Stimulated activated CD8-positive, alpha-beta memory T cell treated with anti-CD3 and anti-CD28 coated beads, Interleukin-7, amount 100 ng/mL, for 4 hours (primary cell): ENCODE results near the gene CDH23.
"Not testable (repeated sequence)": the region's sequence is repeated elsewhere in the genome, so short reads cannot be mapped to it uniquely, and the experiment has no call there.

Source experiments
- DNase-seq, 2 donors: peaks; one replicate each; pipeline ENCODE4 v3.0.0-alpha.2; 2020; ENCODE audit warnings: low read depth in 2 of 2

CDH23 gene

GRCh38 chr10:71850743-71851464 is 454.2 kb downstream of the CDH23 start, which contains the start of gene PSAP:
Gene PSAP, minus strand, starts transcription at chr10:71851251. Its CDS starts 30 bp downstream, at chr10:71851221.
- peak; percentile 97 to 98 for DNase-seq

- not testable (repeated sequence) for DNase-seq
These were observed 454.9 kb downstream of the CDH23 start for GRCh38 chr10:71851465-71852095.

DNA sequence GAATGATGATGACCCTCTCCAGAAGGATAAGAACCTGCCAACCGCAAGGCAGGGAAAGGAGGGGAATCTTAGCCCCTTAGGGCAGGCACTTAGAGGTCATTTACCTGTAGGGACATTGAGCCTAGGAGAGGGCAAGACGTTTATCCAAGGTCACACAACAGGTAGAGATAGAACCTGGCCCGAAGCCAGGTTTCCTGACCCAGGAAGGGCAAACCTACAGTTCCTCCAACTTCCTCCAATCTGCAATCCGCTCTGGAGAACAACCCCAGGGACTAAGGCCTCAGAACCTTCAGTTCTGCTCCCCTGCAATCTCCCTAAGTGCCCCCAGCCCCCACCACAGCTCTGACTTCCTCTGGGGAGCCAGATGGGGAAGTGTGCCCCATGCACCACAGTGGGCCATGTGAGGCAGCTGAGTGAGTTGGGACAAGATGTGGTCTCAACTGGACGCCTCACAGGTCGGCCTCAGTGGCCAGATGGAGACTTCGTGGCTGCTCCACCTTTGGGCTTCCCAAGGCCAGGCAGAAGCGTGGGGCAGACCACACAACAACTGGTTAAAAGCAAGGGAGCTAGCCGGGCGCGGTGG is 455.7 kb downstream of the CDH23 start:
- no peak for DNase-seq

DNA sequence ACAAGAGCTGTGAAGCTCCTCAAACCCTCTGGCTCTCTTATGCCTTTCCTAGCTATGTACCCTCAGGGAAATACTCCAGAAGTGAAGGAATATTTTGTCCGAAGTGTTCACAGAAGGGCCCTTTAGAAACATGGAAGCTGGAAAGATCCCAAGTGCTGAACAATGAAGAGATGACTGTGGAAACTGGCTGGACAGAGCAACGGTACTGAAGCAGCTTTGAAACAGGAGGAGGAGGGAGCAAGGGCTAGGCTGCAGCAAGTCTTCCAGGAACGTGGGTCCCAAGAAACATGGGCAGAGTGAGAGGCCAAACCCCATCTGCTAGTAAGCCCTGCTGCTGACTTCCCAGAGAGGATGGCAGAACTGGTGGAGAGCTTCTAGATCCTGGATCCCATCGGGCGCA is 457.3 kb downstream of the CDH23 start:
- no peak for DNase-seq

DNA sequence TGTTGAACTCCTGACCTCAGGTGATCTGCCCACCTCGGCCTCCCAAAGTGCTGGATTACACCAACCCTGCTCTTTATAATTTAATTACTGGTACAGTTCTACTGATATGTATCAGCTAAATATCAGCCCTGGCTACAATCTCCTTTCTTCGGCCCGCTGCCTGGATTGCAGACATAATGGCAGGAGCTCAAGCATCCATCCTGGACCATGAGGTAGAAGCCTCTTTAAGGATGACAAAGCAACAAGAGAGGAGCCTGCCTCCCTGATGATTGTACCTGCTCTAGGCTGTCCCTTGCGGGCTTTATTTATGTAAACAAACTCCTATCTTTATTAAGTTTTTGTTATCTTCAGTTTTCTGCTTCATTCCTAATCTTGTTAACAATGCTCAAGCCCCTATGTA is 459.9 kb downstream of the CDH23 start:
- DNase-seq, result no peak

DNA sequence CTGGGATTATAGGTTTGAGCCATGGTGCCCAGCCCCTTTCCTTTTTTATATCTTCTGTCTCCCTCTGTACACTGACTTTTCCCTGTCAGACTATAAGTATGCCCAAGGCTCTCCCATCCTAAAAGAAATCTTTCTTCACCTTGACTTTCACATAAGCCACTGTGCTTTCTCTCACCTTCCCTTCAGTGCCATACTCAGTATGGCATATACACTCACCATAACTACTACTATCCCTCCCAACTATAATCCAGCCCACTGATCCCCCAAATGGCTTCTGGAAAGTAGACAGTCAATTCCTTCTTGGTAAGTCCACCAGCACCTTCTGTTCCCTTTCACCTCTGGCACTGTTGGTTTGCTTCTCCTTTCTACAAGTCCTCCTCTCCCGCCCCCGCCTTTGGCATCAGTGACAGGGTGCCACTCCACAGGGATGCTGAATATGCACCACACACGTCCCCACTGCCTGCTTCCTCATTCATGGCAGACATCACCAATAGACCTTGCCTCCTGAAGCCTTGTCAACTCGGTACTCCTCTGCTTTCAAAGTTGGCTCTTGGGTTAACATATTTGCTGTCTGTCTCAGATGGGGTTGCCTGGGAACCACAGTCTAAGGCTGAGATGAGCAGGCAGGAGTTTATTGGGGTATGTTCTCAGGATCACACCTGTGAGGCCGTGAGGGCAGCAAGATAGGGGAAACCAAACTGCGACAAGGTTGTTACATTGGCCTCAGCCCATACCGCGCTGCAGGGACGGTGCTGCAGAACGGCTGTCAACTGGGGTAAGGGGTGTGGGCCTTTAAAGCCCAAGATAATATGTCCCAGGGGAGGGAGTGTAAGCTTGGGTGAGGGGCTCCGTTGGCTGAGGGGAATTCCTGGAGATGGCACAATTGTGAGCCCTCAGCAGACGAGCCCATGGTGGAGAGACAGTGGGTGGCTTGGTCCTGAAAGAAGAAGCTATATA is 461.5 kb downstream of the CDH23 start:
- DNase-seq, result no peak

GRCh38 chr10:71860243-71861029 is 463.7 kb downstream of the CDH23 start:
- DNase-seq, result no peak

DNA sequence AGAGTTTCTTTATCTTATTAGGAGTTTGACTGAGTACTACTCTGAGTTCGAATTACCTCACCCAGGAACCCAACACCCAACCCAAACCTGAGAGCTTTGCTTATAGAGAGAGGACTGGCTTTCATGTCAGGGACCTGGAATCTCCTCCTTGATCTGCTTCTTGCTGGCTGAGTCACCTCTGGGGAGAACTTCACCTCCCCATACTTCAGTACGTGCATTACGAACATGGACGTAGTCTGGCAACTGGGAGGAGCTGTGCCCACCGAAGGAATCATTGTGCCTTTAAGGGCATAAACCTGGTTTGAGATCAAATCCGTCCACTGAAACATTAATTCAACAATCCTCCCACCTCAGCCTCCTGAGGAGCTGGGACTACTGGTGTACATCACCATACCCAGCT is 466.5 kb downstream of the CDH23 start:
- no peak for DNase-seq

DNA sequence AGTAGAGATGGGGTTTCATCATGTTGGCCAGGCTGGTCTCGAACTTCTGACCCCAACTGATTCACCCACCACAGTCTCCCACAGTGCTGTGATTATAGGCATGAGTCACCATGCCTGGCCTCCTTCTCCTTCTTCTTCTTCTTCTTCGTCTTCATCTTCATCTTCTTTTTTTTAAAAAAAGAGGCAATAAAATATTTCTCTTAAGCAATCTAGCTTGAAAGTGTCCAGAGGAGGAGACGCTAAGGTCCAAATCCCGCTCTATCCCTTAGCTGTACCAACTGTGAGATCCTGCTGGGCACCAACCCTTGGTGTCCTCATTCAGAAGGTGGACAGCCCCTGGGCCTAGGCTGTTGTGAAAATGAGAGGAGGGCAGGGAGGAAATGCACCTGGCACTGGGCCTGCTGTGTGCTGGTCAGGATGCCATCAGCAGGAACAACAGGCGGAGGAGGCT is 468.2 kb downstream of the CDH23 start:
- no peak for DNase-seq
